Fibroblast of skin of left quadriceps (primary cell): Measurements from ENCODE around the gene NPIPA8.
"Not testable (repeated sequence)": the region's sequence is repeated elsewhere in the genome, so short reads cannot be mapped to it uniquely, and the experiment has no call there.

Source experiments
- DNase-seq, 2 experiments: peaks; one replicate each; pipeline ENCODE4 v3.0.0-alpha.2; 2013; ENCODE audit warnings: low read depth in 2 of 2

Gene NPIPA8

DNA sequence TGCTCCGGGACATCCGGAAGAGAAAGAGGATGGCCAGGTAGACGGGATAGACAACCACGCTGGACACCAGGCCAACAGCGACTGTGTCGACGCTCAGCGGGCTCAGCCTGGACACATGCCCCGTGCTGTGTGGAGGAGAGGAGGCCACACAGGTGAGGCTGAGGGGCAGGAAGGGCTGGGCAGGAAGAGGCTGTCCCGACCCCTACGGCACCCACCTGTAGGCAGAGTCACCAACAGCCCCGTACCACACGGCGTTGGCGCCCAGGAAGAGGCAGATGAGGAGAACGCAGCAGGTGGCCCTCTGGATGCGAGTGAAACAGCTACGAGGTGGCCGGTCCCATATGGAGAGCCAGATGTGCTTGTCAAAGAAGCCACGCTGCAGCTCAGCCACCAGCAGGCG, at the start of gene NPIPA8:
Gene NPIPA8, minus strand, starts transcription at position 101 of the 400 bp plus-strand sequence. CDS start 4,074 bp downstream, outside the sequence.
- DNase-seq = not testable (repeated sequence)

DNA sequence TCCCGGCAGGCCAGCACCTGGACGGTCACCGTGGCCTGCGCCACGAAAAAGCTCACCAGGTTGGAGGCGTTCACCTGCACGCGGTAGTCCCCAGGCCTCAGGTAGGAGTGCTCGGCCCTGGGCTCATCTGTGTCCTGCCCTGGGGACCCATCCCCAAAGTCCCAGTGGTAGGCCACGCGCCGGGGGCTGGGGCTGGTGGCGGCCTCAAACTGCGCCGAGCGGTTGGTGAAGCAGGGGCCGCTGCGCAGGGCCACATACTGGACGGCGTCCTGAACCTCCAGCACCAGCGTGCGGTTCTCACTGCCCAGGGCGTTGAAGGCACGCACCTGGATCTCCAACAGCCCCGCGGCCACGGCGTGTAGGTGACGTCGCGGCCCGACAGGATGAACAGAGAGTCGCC, 48.7 kb upstream of the NPIPA8 start:
- not testable (repeated sequence) for DNase-seq

DNA sequence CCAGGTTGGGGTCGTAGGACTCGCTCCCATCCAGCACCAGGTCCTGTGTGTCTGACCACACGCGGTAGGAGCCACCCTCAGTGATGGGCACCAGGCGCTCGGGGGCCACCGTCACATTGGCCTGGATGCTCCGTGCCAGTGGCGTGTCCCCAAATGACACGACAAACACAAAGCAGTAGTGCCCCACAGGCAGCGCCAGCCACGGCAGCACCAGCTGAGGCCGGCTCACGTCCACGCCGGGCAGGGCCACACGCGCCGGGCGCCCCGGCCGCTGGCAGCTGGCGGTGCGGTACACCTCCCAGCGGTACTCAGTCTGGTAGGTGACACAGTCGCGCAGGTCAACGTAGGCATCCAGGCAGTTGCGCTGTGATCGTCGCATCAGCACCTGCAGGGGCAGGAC, 48.3 kb upstream of the NPIPA8 start:
- not testable (repeated sequence) for DNase-seq

DNA sequence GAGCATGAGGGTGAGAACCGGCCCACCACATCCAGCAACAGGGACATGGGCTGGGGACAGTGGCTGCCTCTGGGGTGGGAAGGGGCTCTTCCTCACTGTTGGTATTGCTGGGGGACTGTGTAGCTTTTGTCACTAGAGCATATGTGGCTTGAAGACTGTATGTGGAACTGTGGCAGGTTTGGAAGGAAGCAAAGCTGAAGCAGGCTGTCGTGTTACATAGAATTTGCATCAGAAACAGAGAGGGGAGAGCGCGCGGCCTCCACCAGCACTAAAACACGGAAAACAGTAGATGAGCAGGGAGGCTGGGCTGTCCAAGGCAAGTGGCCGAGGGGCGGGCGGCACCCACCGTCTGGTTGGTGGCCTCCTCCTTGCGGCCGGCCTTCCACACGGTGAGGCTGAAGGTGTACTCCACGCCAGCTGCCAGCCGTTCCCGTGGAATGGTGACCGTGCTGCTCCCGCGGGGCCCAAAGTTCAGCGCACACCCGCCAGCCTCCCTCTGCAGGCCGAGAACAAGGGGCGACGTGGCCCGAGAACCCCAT, 47.6 kb upstream of the NPIPA8 start:
- not testable (repeated sequence) for DNase-seq

DNA sequence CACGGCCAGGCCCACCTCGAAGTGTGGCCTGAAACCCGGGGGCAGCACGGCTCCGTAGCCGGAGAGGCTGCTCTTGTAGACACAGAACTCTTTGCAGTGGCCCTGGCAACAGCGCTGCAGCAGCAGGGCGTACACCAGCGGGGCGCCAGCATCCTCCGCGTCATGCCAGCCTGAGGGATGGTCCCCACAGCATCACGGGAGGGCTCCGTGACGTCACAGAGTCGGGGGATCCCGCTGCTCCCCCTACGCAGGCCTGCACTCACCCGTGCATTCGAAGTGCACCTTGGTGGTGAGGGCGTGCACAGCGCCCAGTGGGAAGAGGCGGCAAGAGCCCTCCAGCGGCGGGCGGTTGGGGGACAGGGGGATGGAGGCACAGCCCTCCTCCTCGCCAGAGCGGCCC, 46.2 kb upstream of the NPIPA8 start:
- not testable (repeated sequence) for DNase-seq

DNA sequence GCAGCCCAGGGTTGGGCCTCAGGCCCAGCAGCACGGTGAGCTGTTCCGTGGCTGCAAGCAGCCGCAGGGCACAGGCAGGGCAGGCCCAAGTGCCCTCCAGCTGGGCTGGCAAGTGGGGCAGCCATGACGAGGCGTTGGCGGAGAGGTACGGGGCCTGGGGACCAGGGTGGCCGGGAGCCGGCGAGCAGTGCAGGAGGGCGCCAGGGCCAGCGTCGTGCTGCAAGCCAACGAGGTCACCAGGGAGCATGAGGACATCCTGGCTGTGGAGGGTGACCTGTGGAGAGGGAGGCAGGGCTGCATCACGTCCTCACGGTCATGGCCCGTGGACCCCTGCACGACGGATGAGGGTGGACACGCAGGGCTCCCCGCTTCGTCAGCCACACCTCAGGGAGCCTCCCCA, 11.2 kb upstream of the NPIPA8 start:
- not testable (repeated sequence) for DNase-seq

DNA sequence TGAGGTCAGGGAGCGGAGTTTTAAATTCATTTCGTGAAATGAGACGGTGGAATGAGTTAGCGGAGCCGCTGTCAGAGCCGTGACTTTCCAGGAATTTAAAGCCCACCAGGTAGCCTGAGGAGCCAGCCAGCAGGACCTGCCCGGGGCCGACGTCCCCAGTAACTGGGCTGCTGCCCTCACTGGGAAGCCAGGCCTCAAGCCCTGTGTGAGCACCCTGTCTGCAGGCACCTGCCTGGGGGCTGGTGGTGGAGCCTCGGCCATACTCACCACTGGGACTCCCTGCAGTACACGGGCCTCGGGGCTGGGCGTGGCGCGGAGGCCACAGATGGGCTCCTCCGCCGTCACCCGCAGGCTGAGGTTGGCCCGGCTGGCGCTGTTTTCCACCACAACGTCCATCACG, 10.5 kb upstream of the NPIPA8 start:
- not testable (repeated sequence) for DNase-seq

DNA sequence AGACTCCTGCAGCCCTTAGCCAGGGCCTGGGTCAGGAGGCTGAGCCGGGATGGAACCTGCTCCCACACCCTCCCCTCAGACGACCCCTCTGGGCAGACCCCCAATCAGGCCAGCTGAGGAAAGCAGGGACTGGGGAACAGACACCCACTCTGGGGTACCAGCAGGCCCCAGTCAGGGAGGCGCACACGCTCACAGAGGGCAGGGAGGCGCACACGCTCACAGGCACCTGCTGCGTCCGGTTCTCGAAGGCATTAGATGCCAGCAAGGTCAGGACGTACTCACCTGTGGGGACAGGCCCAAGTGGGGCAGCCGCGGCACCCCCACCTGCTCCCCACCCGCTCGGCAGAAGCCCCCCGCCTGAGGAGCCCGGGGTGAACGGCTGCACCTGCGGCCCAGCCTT, 8.1 kb upstream of the NPIPA8 start:
- DNase-seq = not testable (repeated sequence)

DNA sequence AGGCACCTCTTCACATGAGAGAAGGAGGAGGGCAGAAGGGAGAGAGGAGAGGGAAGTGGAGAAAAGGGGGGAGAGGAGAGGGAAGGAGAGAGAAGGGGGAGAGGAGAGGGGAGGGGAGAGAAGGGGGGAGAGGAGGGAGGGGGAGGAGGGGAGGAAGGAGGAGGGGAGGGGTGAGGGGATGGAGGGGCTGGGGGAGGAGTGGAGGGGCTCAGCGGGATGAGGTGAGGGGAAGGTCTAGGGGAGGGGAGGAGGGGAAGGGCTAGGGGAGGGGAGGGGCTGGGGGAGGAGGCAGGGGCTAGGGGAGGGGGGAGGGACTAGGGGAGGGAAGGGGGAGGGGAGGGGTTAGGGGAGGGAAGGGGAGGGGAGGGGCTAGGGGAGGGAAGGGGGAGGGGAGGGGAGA, 5.5 kb upstream of the NPIPA8 start:
- DNase-seq = not testable (repeated sequence)

DNA sequence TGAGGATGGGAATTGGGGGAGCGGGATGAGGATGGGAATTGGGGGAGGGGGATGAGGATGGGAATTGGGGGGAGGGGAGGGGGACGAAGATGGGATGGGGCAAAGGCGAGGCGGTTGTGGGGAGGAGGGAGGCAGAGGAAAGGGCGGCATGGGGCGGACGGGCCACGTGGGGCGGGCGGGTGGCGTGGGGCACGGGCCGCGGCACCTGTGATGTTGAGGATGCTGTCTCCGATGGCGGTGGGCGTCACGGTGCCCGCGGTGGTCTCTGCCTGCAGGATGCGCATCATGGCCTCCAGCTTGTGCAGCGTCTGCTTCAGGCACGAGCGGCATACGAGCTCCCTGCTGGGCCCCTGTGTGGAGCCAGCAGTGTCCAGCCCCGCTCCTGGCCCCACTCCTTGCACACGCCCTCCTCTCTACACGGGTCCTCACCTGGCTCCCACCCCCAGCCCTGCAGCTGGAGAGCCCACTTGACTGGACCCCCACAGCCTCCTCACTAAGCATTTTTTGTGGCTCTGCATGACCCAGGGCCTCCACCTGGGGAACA, 5.0 kb upstream of the NPIPA8 start:
- not testable (repeated sequence) for DNase-seq

DNA sequence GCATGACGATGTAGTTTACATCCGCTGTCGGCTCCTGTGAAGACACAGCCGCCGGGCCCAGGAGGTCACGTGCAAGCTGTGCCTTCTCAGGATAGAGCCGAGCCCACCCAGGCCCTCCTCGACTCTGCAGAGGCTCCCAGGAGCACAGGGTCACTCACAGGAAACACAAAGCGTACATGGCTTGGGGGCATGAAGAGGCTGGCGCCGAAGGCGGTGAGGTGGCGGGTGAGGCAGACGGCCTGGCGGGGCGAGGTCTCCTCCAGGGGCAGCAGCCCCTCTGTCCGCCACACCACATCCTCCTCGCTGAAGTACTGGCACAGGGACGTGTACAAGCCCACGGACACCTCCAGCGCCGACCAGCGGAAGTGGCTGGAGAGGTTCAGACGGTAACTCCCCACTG, 2.7 kb upstream of the NPIPA8 start:
- DNase-seq = not testable (repeated sequence)

DNA sequence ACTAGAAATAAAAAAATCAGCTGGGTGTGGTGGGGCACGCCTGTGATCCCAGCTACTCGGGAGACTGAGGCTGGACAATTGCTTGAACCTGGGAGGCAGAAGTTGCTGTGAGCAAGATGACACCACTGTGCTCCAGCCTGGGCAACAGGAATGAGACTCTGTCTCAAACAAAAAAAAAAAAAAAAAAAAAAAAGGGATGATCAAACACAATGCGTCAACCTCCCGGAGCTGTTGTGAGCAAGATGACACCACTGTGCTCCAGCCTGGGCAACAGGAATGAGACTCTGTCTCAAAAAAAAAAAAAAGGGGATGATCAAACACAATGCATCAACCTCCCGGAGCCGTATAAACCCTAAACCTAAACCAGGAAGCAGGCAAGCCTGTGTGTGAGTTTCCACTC, 24.7 kb downstream of the NPIPA8 start:
- not testable (repeated sequence) for DNase-seq

DNA sequence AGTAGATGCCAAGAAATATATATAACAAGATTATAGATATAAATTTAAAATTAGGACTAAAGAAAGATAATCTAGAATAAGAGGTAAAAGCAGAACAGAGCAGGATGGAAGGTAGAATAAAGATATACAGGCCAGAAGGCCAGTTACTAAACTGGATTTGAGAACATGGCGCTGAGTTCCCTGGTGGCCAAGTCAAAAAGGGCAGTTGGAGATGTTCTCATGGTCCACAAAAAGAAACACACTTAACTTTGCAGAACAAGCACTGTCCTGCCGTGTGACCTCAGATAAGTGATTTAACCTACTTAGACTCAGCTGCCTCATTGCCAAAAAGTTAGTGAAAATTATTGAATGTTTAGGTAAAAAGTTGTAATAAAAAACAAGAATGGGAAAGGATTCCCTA, 27.4 kb downstream of the NPIPA8 start:
- DNase-seq = not testable (repeated sequence)

DNA sequence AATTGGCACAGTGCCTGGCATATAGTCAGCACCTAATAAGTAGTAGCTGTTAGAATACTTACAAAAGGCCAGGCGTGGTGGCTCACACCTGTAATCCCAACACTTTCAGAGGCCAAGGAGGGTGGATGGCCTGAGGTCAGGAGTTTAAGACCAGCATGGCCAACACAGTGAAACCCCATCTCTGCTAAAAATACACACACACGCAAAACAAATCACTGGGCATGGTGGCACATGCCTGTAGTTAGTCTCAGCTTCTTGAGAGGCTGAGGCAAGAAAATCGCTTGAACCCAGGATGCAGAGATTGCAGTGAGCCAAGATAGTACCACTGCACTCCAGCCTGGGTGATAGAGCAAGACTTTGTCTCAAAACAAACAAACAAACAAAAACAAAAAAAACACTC, 29.3 kb downstream of the NPIPA8 start:
- not testable (repeated sequence) for DNase-seq

DNA sequence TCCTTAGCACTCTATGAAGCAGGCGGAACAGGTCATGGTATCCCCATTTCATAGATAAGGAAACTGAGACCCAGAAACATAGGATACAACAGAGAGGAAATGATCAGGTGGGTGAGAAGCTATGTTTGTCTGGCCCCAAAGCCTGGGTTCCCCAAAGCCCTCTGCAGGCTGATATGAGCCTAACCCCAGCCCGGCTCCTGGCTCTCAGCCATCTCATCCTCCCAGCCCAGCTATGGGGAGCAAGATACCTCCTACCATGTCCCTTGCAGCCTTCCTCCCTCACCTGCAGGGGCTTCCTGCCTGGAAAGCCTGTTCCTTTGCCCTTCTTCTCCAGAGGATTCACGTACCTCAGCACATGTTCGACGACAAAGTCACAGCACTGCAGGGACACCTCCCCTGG, 30.5 kb downstream of the NPIPA8 start:
- DNase-seq = not testable (repeated sequence)

DNA sequence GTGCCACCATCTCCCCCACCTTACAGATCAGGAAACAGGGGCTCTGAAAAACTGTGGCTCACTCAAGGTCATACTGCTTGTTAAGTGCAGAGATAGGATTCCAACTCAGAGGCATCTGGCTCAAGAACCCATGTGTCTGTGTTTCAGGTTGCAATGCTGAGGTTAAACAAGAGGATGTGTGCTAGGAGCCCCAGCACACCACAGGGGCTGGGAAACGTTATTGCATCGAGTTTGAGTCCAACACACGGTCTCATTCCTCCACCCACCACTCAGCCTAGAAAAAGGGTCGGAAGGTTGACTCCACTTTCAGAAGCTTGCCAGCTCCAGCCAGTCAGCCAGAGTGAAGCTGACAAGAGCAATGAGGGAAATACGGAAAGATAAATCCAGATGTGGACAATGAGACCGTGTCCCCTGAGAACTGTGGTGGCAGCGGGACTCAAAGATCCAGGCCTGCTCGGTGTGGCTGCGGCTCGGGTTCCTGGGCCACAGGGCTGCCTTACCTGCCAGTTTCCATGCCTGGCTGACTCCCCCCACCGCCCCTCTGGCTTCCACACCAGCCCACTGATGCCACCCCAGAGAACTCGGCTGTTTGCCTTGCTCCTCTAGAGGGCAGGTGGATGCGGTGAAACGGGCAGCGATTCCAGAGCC, 33.4 kb downstream of the NPIPA8 start:
- not testable (repeated sequence) for DNase-seq

DNA sequence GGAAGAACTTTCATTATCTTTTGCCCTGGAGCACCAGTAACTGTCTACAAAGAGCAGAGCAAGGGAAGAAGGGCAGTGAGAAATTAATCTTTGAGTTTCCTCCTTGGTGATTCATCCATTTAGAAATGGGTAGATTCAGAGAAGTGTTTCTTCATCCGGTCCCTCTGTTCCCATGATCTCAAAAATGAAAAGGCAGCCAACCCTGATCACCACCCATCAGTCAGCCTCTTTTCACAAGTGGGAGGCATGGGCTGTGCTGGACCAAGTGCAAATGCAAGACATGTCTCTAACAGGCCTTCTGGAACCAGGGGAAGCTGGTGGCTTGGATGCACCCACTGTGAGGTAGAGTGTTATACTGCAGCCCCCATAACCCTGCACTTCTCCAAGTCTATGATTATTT, 38.8 kb downstream of the NPIPA8 start:
- DNase-seq = not testable (repeated sequence)

DNA sequence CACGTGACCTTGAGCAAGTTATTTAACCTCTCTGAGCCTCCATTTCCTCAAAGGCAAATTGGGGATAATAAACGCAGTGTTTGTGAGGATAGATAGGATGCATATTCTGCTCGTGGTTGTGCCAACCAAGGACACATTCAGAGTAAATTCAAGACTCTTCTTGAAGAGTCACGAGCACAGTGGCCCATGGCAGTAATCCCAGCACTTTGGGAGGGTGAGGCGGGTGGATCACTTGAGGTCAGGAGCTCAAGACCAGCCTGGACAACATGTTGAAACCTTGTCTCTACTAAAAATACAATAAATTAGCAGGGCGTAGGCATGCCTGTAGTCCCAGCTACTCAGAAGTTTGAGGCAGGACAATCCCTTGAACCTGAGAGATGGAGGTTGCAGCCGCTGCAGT, 39.6 kb downstream of the NPIPA8 start:
- not testable (repeated sequence) for DNase-seq

DNA sequence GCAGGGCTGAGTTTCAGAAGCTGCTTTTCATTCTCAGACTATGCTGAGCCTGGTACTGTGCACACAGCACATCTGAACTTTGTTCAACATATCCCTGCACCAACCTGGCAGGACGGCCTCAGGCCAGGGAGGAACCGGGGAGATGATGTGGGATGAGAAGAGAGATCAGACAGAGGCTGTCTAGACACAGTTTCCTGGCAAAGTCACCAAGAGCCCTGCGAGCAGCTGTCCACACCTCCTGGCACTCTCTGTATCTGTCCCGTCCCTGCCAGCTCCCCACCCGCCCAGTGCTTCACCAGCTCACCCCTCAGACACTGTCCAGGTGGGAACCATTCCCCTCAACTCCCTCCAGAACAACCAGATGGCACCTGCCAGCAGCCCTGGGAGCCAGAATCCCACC, 42.2 kb downstream of the NPIPA8 start:
- DNase-seq = not testable (repeated sequence)

DNA sequence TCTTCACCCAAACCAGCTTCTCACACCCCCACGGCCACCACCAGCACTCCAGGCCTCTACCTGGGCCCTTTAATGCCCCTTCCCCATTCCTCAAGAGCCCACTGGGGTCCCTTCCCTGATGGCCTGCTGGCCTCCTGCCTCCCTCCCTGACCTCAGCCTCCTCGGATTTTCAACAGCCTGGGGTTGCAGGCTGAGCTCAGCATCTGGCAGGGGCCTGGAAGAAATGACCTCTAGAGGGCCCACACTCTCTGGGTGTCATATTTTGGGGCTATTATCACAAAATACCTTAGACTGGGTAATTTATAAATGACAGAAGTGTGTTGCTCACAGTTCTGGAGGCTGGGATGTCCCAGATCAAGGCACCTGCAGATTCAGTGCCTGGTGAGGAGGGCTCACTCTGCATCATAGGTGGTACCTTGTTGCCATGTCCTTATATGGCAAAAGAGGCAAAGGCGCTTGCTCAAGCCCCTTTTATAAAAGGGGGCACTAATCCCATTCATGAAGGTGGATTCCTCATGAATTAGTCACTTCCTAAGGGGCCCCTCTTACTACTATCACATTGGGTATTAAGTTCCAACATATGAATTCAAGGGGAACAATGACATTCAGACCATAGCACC, 43.1 kb downstream of the NPIPA8 start:
- not testable (repeated sequence) for DNase-seq

DNA sequence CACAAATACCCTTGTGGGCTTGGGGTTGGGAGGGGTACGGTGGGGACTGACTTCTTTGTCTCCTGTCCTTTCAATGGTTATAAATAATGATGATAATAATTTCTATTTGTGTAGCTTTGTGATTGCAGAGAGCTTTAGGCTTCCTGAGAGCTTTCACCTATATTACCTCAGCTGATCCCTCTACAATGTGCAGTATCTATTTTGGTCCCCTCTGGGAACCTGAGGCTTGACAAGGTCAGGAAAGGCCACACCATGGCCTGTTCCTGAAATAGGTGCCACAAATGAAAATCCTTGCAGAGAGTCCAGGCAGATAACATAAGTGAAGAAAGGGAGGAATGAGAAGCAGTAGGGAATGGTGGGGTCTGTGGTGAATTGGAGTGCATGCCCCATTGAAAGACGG, 45.6 kb downstream of the NPIPA8 start:
- not testable (repeated sequence) for DNase-seq

DNA sequence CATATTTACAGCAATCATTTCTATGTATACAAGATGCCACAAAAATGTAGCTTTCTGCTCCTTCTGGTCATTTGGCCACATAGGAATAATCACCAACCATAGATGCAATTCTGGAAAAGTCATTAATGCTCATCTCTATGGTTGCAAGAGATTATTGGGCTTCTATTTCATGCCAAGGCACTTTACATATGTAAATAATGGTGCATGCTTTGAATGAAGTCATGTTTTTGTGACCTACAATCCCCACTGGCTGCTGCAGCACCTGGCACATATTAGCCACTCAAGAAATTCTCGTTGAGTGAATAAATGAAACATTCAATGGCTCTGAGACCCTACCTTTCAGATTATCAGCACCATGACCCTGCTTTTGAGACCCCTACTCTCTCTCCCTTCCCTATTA, 50.2 kb downstream of the NPIPA8 start:
- not testable (repeated sequence) for DNase-seq

DNA sequence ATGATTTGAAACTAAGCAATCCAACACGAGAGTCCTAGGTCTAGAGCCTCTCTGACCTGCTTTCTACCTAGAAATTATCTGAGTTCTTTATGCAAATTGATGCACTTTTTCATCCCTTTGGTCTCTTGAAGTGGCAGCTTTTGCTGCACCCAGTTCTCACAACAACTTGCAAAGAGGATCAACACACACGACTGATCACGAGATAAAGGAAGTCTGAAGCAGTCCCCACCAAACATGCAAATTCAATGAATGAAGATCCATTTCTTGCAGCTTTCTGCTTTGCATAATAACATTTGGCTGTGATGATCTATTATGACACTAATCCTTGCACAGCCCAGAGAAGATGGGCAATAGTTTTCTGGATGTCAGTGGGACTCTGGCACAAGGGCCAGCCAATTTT, 56.2 kb downstream of the NPIPA8 start:
- DNase-seq = not testable (repeated sequence)
